Dermis microvascular lymphatic vessel endothelial cell (primary cell): Measurements from ENCODE around the gene CFAP126. TPM values are rescaled to one million over a fixed set of nuclear protein-coding genes. Genes with fewer than 3 reads are reported as not detected.

ENCODE experiments used
- total RNA-seq: library from RNA; depleted of rRNA; stranded (reverse); fragments of >200 nt; gene quantifications from 2 replicates; pipeline ENCODE4 v1.2.1, GENCODE V29; 2014

The CFAP126 gene
- total RNA-seq, 1 donor from 2014 or later, result not detected

Other genes starting within 250 kb of the CFAP126 start
- gene PFDN2, start 249.8 kb downstream of the CFAP126 start, total RNA-seq, result 27.7 and 31.1 TPM in 2 replicates
- gene NIT1, start 249.8 kb downstream of the CFAP126 start, total RNA-seq, result 8.6 and 10.0 TPM in 2 replicates
- 32.3 and 60.6 TPM in 2 replicates for gene DEDD, start 235.2 kb downstream of the CFAP126 start, total RNA-seq
- 108 and 127 TPM in 2 replicates for gene UFC1, start 213.9 kb downstream of the CFAP126 start, total RNA-seq
- gene USP21, start 208.4 kb downstream of the CFAP126 start, total RNA-seq, result 3.3 and 5.6 TPM in 2 replicates
- 13.0 and 18.3 TPM in 2 replicates for gene PPOX, start 201.4 kb downstream of the CFAP126 start, total RNA-seq
- gene B4GALT3, start 190.4 kb downstream of the CFAP126 start, total RNA-seq, result 17.5 and 28.6 TPM in 2 replicates
- gene ADAMTS4, start 168.8 kb downstream of the CFAP126 start, total RNA-seq, result 12.5 and 15.8 TPM in 2 replicates
- 196 and 206 TPM in 2 replicates for gene NDUFS2, start 165.5 kb downstream of the CFAP126 start, total RNA-seq
- 0.13 and 0.26 TPM in 2 replicates for gene FCER1G, start 152.6 kb downstream of the CFAP126 start, total RNA-seq
- gene APOA2, start 144.2 kb downstream of the CFAP126 start, total RNA-seq, result not detected in 2 replicates
- gene TOMM40L, start 141.8 kb downstream of the CFAP126 start, total RNA-seq, result 12.2 and 14.4 TPM in 2 replicates
- gene NR1I3, start 129.7 kb downstream of the CFAP126 start, total RNA-seq, result not detected in 2 replicates
- not detected in 2 replicates for gene PCP4L1, start 109.1 kb downstream of the CFAP126 start, total RNA-seq
- 1.5 and 2.0 TPM in 2 replicates for gene MPZ, start 57.9 kb downstream of the CFAP126 start, total RNA-seq
- gene SDHC, start 53.5 kb downstream of the CFAP126 start, total RNA-seq, result 18.0 and 21.5 TPM in 2 replicates
- 0.64 and 3.7 TPM in 2 replicates for gene FCGR2A, start 137.6 kb upstream of the CFAP126 start, total RNA-seq
- gene HSPA6, start 156.7 kb upstream of the CFAP126 start, total RNA-seq, result 0.13 and 1.5 TPM in 2 replicates
- gene FCGR3A, start 181.9 kb upstream of the CFAP126 start, total RNA-seq, result not detected in 2 replicates